GM21786 (cell line): ENCODE measurements around the gene PITRM1.

Experiments used
- ATAC-seq: cut with Tn5 transposase; IDR thresholded peaks from one replicate; pipeline ENCODE4 v1.9.1; 2021; ENCODE audit not compliant: unreplicated experiment

The PITRM1 gene

GRCh38 chr10:3103646-3104045 lies 68.9 kb downstream of the PITRM1 start:
- no peak for ATAC-seq

DNA sequence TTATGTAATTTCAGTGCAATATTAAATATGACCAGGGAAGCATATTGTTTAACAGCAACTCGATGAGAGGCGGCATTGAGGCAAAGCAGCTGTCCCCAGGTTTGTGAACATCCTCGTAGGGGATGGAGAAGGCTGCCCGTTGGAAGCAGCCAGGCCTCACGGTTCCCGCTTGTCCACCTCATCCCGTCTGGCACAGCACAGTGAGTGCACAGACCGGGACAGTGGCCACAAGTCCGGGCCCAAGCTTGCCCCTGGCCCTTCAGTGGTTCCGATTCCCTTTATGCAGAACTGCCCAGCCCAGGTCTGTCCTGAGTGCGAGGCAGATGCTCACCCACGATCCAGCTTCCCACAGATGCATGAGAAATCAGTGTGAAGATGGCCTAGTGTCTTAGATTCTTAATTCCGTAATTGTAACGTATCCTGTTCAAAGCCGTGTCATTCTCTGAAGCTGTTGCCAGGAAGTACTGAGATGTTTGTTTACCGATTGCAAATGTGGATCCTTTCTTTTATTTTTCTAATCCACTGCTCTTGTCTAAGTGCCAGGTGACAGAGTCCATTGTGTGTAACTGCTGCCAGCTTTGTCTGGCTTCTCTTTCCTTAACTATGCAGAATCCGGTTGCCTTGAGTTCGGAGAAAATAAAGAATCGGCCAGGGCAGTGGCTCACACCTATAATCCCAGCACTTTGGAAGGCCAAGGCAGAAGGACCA lies 69.7 kb downstream of the PITRM1 start:
- no peak for ATAC-seq

DNA sequence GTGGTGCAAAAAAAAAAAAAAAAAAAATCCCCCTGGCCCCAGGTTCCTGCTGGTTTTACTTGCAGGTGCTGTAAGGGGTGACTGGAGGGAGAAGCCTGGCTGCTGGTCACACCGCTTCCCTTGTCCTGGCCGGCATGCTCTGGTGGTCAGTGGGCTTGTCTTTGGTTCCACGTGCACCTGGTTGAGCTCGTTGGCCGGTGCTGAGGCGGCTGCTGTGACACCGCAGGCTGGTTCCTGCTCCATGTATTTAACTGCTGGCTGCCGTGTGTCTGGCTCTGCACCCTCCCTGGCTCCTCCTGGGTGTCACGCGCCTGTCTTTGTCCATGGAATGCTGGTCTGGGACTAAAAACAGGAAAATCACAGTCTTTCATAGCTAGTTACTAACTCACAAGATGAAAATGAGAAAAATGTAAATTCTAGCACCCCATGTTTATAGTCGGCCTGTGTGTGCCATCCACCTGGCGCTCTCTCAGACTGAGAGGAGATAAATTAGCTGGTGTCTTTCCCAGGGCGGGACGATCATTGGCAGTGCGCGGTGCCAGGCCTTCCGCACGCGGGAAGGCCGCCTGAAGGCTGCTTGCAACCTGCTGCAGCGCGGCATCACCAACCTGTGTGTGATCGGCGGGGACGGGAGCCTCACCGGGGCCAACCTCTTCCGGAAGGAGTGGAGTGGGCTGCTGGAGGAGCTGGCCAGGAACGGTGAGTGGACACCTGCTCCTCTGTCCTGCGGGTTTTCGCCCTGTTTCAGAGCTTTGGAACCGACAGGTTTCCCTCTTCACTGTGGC lies 71.5 kb downstream of the PITRM1 start:
- ATAC-seq, result no peak

DNA sequence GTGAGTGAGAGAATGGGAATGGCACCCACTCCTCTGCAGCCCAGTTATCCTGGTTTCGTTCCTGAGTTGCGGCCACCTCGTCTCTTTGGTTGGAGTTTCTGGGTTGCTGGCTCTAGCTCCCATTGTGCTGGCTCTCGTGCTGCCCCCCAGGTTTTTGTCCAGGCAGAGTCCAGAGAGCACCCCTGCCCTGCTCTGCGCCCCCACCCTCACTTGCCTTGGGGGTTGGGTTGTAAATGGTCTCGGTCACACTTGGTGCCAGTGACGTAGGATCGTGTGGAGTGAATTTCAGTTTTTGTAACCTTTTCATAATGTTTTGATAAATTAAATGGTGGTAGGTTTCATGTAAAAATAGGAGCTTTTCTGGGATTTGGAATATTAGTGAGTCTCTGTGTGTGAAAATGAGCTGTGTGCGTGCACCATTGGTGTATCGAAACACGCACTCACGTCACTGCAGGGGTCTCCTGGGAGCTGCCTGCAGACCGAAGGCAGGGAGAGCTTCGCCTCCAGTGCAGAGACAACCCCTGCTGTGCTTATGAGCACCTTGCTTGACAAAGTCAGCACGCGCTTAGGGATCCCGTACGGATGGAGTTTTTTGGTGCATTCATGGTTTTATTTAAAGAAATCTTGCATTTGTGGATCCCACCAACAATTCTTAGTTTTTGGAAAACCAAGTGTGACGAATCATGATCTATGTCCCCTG lies 72.3 kb downstream of the PITRM1 start:
- no peak for ATAC-seq

DNA sequence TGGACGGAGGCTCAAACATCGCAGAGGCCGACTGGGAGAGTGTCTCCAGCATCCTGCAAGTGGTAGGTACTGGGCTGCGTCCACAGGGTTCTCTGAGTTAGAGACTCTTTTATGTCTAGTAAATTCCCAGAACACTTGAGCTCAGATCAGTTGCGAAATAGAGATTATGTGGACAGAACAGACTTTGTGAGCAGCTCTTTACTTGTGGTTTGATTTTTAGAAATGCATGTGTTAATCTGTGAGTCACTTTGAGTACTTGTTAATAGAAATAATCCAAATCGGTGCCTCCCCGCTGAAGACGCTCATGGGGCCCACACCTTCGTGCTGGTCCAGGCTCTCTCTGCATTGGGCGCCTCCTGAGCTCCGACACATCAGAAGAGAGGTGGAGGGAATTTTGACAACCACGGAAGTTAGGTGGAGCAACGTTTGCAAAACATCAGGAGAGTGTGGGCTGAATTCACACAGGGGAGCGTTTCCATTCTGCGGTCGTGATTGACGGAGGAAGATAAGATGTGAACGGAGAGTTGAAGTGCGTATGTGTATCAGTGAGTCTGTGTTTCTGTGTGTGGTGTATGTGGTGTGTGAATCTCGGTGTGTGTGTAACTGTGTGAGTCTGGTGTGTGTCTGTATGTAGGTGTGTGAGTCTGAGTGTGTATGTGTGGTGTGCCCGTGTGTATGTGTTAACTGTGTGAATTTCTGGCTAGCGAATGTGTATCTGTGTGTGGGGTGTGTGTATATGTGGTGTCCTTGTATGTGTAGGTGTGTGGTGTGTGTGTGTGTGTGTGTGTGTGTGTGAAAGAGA lies 73.1 kb downstream of the PITRM1 start:
- no peak for ATAC-seq

DNA sequence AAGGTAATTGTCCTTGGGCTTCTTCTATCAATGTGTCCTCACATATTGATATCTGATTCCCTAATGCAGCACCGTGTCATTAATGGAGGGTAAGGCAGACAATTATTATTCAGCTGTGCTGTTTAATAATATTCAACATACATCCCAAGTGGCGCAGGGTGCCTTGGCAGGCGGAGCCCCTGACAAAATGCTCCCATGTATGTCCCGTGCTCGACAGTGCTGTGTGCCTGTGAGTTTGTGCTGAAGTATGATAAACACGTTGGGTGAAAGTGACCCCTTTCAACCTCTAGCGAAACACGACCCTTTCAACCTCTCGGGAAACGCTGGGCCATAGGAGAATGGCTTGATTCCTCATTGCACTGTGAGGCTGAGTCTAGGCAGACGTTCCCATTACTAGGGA lies 73.9 kb downstream of the PITRM1 start:
- no peak for ATAC-seq

DNA sequence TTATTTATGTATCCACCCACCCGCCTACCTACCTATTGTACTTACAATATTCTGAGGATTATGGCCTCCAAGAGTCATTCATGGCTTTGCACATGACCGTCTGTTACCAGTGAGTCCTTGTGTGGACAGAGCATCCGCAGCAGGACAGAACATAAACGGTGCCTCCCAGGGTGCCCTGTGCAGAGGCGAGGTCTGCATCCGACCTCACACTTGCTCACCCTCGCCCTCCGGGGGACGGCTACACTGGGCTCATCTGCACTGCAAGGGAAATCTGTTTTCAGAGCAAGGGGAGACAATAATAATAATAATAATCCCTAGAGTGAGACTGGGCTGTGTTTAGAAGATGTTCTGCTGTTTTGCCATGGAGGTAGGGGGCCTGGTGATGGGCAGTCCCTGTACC lies 75.4 kb downstream of the PITRM1 start:
- no peak for ATAC-seq

DNA sequence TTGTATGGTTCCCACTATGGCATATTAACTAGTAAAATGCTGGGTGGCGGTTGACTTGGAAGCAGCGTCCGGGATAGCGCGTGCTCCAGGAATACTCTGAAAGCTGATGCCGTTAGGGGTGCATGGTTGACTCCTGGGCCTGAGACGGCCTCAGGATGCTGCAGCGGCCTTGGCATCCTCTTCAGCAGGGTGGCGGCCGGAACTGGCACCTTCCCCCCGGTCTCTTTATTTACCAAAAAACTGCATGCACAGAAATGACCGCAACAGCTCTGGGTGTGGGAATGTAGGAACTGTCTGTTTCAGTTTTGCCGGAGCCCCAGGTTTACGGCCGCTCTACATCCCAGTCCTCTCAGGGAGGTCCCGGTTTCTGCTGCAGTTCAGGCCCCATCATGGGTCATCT lies 76.4 kb downstream of the PITRM1 start:
- ATAC-seq, result no peak

GRCh38 chr10:3095373-3096139 lies 77.0 kb downstream of the PITRM1 start:
- ATAC-seq, result no peak

GRCh38 chr10:3094609-3095036 lies 78.0 kb downstream of the PITRM1 start:
- no peak for ATAC-seq

DNA sequence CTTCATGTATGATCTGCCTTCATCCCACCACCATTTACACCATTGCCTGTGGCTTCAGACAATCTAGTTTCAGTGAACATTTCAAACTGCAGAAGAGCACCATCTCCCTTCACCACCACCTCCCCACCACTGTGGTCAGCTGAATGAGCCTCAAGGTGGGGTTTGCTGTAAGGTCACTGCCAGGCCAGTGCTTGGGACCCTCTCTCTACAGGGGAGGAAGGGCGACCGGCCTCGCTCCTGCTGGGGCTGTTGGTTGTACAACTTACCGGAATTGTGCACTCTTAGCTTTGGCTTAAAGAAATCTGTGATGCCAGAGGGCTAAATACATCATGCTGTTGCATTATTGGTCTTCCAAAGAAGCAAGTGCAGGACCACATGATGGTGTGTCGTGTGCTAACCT lies 78.6 kb downstream of the PITRM1 start:
- ATAC-seq, result no peak

DNA sequence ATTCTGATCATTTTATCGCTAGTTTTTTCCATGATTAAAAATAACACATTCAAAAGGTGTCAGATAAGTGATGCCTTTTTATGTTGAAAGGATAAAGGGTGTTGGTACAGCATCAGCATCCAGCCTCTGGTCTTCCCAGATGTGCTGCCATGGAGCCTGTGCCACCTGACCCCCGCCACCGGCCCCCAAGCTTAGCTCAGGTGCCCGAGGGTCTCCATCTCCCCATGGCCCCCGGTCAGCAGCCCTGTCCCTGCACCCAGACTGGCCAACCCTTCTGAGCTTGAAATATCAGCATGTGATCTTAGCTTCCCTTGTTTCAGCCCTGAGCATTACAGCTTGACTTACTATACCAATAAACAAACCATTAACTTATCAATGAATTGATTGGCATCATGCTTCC lies 80.7 kb downstream of the PITRM1 start:
- no peak for ATAC-seq

DNA sequence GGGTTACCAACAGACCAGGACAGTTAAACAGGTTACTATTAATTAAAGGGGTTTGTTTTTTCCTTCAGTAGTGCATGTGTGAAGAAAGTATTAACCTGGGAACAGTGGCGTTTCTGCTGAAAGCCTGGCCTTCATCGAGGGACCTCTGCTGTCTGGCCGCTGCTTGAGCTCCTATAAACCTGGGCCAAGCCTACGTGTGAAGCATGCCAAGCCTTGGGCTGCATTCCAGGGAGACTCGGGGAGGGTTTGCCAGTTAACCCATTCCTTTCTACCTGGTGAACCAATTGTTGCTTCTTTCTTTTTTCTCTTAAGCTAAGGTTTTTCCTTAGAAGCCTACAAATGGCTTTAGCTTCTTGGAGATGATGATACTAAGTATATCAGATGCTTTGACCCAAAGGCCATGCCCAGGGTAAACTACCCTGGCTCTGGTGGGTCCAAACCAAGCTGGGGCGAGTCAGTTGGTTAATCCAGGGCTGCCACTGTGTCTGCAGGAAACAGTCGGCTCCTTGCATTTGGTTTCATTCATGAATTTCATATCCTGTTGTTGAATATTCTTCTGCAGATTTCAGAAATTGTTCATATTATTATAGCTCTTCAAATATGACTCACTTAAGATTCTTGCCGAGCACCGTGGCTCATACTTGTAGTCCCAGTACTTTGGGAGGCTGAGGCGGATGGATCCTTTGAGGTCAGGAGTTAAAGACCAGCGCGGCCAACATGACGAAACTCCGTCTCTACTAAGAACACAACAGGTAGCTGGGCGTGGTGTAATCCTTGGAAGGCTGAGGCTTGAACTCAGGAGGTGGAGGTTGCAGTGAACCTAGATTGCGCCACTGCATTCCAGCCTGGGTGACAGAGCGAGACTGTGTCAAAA lies 81.4 kb downstream of the PITRM1 start:
- ATAC-seq, result no peak

- ATAC-seq, result no peak
Observed at GRCh38 chr10:3090388-3090787, 82.2 kb downstream of the PITRM1 start.
